ENCODE measurements around the gene PRKCH. TPM values are rescaled to one million over a fixed set of nuclear protein-coding genes. Genes with fewer than 3 reads are reported as not detected.

PRKCH gene
- total and polyA plus RNA-seq, 2 of the 13 experiments (the other 11 are each of a cell fraction or from before 2014, with no cell fraction given), result 0.48 to 1.3 TPM

DNA sequence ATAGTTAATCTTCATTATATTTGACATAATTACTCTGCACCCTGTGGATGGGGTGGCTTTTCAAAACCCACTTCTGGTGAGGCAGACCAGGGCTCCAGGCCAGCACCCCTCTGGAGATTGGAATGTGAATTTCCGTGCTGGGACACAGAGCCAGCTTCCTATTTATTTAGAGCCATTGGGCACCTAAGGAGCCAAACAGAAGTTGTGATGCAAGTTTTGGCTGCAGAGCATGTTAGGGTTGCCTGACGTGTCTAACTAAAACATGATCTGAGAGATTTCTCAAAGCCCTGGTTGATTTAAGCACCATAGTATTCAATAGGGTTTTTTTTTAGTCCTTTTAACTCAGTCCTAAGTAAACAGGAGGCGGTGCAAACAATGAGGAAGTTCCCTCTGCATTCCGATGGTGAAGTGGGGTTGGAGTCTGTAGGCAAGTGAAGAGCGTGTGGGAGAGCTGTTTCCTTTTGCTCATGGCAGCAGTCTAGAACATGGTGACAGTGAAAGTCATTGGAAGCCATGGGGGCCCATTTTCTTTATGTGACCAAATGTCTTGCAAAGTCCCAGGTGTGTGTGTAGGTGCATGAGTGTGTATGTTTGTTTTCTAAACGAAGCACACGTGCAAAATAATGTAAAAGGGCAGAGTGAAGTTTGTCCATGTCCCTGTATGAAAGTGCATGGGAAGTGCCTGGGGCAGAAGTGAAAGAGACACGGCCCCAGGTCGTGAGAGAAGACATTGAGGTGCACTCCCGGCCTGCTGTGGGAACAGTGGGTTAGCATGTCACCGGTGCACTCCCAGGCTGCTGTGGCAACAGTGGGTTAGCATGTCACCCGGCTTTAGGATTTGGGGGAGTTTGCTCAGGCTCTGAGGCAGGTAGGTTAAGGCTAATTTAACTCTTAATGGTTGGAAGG is 117.7 kb downstream of the PRKCH start (continued):
- TF ChIP-seq LCORL (IDR thresholded peaks at IDR 0.05), result no peak
- TF ChIP-seq LCORL (CRISPR knock-in tag; IDR thresholded peaks at IDR 0.05), result peak; percentile 72; the same call in 1 of the 2 replicates
- TF ChIP-seq HOMEZ (CRISPR knock-in tag; IDR thresholded peaks at IDR 0.05; ENCODE audit: low read depth), result 0 out of 2 replicates have a peak, but pooled peaks have one; percentile 28

DNA sequence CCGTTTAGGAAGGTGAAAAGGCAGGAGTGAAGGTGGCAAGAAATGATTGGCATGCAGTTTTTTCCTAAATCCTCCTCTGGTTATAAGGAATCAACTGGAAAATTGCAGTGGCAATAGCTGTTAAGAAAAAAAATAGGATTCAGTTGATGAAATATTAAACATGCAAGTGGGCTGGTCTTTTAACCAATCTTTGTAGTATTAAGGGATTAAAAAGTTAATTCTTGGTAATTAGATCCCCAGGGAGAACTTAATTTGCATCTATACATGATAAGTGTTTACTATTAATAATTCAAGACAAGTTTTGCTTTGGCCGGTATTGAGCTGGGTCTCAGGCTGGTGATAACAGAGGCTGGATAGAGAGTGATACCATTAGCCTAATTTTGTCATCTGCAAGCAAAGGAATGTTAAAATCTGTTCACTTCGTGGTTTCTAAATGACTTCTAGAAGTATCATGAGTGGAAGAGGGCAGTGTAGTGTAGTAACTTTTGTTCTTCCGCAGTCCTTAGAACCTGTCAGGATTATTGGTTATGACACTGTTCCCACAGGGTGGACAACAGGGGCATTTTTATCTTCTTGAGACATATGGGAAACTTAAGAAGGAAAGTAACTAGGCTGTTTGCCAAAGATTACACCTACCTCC is 118.5 kb downstream of the PRKCH start:
- Histone ChIP-seq H3K79me2 (ENCODE audit: insufficient read depth, low read length) (no peaks in the 10 kb centered on the region), H3K27me3 (ENCODE audit: control insufficient read depth in 1 of 2, insufficient read depth in 2 of 2, low read length in 2 of 2) (no peaks in the 10 kb centered on the region), H3K36me3 (replicated peaks in 1 of 2; ENCODE audit: control insufficient read depth in 1 of 2, insufficient read depth in 2 of 2, low read length in 2 of 2) (no peaks in the 10 kb centered on the region), H3K27ac (ENCODE audit: extremely low read length, insufficient read depth, low read length) (no peak overlapping the region), H3K4me3 (replicated peaks in 1 of 3; ENCODE audit: insufficient read depth in 1 of 3, low read depth in 2 of 3, low read length in 3 of 3) (peak overlapping the region in 2 of 3 experiments; percentile 27 to 52; a peak in 2 of 6 replicates), H3K4me1 (ENCODE audit: insufficient read depth, low read length) (peaks cover 16% of the 10 kb centered on the region), H4K20me1 (ENCODE audit: insufficient read depth, low read length) (no peaks in the 10 kb centered on the region), H3K9me3 (ENCODE audit: low read length) (no peaks in the 10 kb centered on the region), H2AFZ (ENCODE audit: low read length) (peak overlapping the region; percentile 25), H3K4me2 (ENCODE audit: low read depth, low read length) (peak overlapping the region; percentile 74), H3K9ac (ENCODE audit: insufficient read depth, low read depth, low read length) (no peak overlapping the region)
- no peak for DNase-seq (ENCODE audit: low spot score)
- in situ Hi-C loops (cut with HindIII; ENCODE audit: extremely low pct_ligation_motif_present, low pct_unique_long_range_greater_than_20kb) (no loop called here), intact Hi-C loops (cut with micrococcal nuclease; ENCODE audit: unreplicated experiment) (no loop called here)
- BruUV-seq (replicated peaks), result no TSS peak
- POLR2A ChIA-PET, result no interaction called here
- CTCF ChIA-PET (ENCODE audit: low intra/inter-chr PET ratio, low total read pairs), result no interaction called here
- FAIRE-seq, result no peak
- WGBS (ENCODE audit: low lambda C conversion rate), result 73% methylated on average over 4 of the region's 4 CpGs
- ATAC-seq, result no peak
- TF ChIP-seq RBFOX2 (IDR thresholded peaks at IDR 0.05; ENCODE audit: low read depth, low read length) (no peak), ETS1 (CRISPR knock-in tag; IDR thresholded peaks at IDR 0.05) (no peak), ZNF232 (CRISPR knock-in tag; IDR thresholded peaks at IDR 0.05; ENCODE audit: borderline replicate concordance) (no peak), EHMT2 (IDR thresholded peaks at IDR 0.05; ENCODE audit: borderline replicate concordance, low read depth, low read length) (no peak), CREB3 (CRISPR knock-in tag; IDR thresholded peaks at IDR 0.05) (no peak), CENPX (CRISPR knock-in tag; IDR thresholded peaks at IDR 0.05) (no peak), TOPORS (CRISPR knock-in tag; IDR thresholded peaks at IDR 0.05) (no peak)
- TF ChIP-seq, protein P1, sequence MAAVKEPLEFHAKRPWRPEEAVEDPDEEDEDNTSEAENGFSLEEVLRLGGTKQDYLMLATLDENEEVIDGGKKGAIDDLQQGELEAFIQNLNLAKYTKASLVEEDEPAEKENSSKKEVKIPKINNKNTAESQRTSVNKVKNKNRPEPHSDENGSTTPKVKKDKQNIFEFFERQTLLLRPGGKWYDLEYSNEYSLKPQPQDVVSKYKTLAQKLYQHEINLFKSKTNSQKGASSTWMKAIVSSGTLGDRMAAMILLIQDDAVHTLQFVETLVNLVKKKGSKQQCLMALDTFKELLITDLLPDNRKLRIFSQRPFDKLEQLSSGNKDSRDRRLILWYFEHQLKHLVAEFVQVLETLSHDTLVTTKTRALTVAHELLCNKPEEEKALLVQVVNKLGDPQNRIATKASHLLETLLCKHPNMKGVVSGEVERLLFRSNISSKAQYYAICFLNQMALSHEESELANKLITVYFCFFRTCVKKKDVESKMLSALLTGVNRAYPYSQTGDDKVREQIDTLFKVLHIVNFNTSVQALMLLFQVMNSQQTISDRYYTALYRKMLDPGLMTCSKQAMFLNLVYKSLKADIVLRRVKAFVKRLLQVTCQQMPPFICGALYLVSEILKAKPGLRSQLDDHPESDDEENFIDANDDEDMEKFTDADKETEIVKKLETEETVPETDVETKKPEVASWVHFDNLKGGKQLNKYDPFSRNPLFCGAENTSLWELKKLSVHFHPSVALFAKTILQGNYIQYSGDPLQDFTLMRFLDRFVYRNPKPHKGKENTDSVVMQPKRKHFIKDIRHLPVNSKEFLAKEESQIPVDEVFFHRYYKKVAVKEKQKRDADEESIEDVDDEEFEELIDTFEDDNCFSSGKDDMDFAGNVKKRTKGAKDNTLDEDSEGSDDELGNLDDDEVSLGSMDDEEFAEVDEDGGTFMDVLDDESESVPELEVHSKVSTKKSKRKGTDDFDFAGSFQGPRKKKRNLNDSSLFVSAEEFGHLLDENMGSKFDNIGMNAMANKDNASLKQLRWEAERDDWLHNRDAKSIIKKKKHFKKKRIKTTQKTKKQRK (IDR thresholded peaks at IDR 0.05; ENCODE audit: low read length), result no peak
- TF ChIP-seq, protein P2, sequence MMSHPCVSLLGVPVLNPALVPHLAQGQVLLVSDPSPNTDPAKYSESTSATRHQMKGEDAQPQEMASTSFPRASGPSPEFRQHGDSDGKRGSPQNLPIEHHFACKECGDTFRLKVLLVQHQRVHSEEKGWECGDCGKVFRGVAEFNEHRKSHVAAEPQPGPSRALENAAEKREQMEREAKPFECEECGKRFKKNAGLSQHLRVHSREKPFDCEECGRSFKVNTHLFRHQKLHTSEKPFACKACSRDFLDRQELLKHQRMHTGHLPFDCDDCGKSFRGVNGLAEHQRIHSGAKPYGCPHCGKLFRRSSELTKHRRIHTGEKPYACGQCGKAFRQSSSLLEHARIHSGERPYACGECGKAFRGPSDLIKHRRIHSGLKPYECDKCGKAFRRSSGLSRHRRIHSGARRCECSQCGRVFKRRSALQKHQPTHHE (CRISPR knock-in tag; IDR thresholded peaks at IDR 0.05; ENCODE audit: borderline replicate concordance), result no peak
